ENCODE measurements around the gene ERCC3.

- TF ChIP-seq, protein P1, sequence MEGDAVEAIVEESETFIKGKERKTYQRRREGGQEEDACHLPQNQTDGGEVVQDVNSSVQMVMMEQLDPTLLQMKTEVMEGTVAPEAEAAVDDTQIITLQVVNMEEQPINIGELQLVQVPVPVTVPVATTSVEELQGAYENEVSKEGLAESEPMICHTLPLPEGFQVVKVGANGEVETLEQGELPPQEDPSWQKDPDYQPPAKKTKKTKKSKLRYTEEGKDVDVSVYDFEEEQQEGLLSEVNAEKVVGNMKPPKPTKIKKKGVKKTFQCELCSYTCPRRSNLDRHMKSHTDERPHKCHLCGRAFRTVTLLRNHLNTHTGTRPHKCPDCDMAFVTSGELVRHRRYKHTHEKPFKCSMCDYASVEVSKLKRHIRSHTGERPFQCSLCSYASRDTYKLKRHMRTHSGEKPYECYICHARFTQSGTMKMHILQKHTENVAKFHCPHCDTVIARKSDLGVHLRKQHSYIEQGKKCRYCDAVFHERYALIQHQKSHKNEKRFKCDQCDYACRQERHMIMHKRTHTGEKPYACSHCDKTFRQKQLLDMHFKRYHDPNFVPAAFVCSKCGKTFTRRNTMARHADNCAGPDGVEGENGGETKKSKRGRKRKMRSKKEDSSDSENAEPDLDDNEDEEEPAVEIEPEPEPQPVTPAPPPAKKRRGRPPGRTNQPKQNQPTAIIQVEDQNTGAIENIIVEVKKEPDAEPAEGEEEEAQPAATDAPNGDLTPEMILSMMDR (IDR thresholded peaks at IDR 0.05) = no peak
- TF ChIP-seq POLR2A (IDR thresholded peaks at IDR 0.05) (no peak), EP300 (IDR thresholded peaks at IDR 0.05) (no peak)
Measured at GRCh38 chr2:127277028-127277427, 16.9 kb downstream of the ERCC3 start.

Data from gastroesophageal sphincter (tissue), 3 donors.